GM21360 (cell line): ENCODE data around the gene INSIG1.

Source experiments
- ATAC-seq: cut with Tn5 transposase; IDR thresholded peaks from one replicate; pipeline ENCODE4 v1.9.1; 2021; ENCODE audit warnings: mild to moderate bottlenecking, moderate library complexity; ENCODE audit not compliant: unreplicated experiment

INSIG1 gene

GRCh38 chr7:155297517-155298287 is at the start of gene INSIG1:
TSS of gene INSIG1 (plus strand) at chr7:155297878. CDS start at chr7:155298286, 408 bp downstream.
- peak; percentile 62 for ATAC-seq

DNA sequence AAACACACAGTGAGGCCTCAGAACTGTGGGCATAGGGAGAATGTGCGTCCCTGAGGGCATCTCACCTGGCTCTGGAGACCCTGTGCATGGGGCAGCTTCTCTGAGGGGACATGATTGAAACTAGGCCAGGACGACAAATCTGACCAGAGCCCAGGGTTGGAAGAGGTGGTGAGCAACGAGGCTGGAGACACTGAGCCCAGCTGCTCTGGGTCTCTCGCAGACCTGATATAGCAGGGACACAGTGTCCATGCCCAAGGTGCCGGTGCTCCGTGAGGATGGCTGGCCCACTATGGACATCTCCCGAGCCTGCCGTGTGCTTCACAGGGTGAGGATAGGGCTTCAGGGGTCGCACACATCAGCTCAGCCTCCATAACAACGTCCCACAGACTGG is 49.3 kb upstream of the INSIG1 start:
- no peak for ATAC-seq

- no peak for ATAC-seq
These were observed 45.8 kb upstream of the INSIG1 start for GRCh38 chr7:155251831-155252230.

DNA sequence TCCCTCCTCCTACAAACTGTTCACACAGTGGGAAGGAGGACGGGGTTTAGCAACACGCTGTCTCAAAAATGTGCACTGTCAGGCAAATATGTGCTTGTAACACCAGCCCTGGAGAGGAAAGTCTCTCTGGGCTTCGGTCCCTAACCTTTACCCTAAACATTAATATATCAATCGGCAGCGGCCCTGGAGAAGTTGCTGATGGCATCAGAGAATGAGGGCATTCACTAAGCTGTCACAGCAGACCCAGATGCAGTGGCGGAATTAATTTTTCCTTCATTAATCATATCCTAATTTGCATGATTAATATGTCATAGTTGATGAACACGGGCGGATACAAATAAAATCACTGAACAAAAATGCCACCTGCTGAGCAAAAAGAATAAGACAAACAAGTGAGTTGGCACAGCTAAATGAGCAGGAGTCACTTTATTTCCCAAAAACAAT is 45.2 kb upstream of the INSIG1 start:
- ATAC-seq, result no peak

DNA sequence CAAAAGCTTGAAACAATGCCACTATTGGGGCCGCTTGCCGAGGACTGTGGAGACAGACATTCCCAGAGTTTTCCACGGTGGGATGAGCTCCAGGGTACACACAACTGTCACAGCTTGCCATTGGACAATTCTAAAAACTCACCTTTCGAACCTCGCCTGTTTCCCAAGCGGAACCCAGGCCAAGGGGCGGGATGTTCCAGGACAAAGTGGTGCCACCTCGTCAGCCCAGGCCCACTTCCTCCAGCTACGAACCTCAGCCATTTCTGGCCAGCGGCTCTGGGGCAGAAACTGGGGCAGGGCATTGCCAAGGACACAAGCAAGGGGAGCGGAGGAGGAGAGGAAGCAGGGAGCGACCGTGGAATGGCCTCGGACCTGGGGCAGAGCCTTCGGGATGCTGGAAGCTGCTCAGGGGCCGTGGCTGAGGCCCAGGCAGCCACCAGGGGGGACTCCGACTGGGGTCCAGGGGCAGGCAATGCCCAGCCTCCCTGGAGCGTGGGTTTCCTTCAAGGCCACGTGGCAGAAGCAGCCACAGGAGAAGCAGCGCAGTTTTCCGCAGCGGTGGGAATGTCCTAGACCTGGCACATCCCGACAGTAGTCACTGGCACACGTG is 44.7 kb upstream of the INSIG1 start:
- ATAC-seq, result no peak

GRCh38 chr7:155254018-155254417 is 43.7 kb upstream of the INSIG1 start:
- no peak for ATAC-seq

DNA sequence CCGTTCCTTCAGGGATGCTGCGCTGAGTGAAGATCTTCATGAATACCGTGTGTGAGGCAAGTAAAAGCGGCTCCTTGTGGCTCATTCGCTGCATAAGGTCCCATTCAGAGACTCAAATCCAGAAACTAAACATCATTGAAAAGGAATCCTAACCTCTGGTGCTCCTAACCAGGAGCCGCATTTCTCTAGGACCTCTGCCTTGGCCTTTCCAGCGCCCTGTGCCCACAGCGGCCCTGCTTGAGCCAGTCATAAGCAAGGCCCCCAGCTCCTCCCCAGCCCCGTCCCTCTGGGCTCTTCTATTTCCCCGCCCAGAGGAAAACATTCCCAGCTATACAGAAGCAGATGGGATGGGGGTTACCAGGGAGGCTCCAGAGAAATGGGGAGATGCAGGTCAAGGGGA is 42.6 kb upstream of the INSIG1 start:
- ATAC-seq, result no peak

- no peak for ATAC-seq
These were observed 42.1 kb upstream of the INSIG1 start for GRCh38 chr7:155255621-155256020.

DNA sequence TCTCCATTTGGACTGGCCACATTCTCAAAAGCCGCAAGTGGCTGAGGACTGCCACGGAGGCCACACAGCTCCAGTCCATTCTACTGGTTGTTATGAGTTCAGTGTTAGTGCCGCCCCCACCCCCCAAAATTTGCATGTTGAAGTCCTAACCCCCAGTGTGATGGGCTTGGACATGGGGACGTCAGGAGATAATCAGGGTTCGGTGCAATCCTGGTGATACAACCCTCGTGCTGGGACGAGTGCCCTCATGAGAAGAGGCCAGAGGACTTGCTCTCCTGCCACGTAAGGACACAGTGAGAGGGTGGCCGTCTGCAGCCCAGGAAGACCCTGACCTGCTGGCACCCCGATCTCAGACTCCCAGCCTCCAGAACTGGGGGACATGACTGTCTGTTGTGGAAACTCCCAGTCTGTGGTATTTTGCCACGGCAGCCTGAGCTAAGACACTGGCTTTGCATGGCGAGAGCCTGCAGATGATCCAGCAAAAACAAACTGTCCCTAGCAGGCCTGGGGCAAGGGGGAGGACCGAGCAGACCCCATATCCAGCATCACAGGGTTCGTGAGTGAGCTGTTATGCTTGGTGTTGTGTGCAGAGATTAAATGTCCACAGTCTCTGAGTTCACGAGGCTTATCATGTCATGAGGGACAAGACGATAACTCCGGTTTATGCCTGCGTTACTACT is 41.5 kb upstream of the INSIG1 start:
- ATAC-seq, result no peak

DNA sequence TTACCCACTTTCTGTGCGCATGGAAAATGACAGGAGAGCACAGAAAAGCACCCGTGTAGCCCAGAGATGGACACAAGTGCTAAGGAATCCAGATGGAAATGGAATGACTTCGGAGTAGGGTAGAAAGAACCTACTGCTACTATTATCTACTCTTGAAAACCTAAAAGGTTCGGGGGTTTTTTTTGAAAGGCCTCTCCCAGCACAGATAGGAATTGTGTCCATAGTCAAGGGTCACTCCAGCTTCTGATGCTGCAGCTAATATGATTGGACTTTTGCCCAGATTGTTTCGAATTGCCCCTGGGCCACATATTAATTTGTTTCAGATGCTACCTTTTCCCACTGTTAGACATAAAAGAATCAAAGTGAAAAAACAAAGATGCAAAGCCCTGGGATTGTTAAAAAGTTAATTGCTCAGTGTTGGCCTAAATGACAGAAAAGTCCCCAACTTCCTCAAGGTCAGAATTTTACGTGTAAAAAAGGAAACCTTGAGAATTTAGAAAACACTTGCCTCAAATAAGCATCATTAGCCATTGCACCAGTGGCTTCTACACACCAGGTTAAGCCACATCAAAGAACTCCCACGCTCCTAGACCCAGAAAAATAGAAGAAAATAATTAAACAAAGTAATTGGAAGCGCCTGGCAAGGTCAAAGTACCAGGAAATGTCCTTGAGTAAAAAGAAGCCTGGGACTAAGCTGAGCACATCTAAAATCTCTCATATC is 40.8 kb upstream of the INSIG1 start:
- ATAC-seq, result no peak

- no peak for ATAC-seq
These were observed 40.0 kb upstream of the INSIG1 start for GRCh38 chr7:155257482-155258225.

GRCh38 chr7:155258226-155258560 is 39.5 kb upstream of the INSIG1 start:
- no peak for ATAC-seq

DNA sequence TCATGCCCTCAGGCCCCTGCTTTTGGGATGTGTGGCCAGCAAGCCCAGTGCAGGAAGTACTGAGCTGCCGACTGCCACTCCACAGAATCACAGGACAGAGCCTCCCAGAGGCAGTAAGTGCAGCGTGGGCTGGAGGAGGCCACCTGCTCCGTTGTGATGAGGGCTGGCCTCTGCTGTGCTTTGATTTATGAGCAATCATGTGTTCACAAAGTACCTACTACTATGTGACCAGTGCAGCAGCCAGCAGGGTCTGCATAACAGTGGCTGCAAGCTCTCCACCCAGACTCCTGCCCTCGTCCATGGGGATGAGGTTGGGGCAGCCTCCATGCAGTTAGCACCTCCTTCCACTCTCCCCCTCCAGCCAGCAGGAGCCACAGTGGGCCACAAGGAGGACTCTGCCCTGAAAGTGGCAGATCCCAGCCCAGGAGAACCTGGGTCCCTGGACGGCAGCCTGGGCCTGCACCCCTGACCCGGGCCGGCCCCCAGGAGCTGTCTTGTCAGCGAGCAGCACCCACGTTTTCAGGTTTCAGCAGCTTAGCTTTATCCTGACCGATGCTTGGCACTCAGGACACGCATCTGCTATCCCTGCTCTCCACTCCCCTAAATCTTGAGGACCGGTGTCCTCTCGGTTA is 37.7 kb upstream of the INSIG1 start:
- no peak for ATAC-seq

- ATAC-seq, result no peak
These were observed 37.2 kb upstream of the INSIG1 start for GRCh38 chr7:155260498-155260872.

DNA sequence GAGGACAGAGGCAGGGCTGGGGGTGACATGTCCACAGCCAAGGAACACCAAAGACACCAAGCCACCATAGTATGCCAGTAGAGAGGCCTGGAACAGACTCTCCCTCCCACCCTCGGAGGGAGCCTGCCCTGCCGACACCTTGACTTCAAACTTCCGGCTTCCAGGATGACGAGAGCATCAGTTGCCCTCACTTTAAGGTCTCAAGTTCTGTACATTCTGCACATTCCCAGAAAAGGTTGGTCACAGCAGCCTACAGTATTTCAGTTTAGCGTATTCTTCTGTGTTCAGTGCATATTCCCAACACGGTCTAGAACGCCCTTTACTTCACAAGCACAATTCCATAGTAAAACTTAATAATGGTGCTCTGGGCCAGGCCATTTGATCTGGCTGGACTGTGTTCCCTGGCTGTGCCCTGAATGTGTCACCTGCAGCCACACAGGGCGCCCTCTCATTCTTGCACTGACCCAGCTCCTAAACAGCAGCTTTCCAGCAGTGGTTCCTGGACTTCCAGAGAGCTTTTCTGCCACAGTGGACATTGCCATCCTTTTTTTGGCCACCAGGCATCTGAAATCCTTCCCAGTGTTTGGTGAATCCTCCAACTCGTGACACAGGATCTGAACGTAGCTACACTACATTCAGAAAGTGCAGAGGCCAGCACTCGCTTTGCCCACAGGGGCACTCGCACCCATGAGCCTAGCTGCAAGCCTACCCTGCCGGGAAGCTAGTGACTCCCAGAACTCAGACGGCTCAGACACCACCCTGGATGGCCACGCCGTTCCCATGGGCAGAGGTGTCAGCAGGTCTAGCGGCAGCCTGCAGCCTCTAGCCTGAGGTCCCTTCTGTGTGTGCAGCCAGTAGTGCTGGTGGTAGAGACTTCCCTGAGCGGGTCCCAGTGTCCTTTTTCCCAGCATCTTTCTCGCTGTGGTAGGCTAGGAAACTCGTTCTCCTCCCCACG is 36.4 kb upstream of the INSIG1 start:
- no peak for ATAC-seq

DNA sequence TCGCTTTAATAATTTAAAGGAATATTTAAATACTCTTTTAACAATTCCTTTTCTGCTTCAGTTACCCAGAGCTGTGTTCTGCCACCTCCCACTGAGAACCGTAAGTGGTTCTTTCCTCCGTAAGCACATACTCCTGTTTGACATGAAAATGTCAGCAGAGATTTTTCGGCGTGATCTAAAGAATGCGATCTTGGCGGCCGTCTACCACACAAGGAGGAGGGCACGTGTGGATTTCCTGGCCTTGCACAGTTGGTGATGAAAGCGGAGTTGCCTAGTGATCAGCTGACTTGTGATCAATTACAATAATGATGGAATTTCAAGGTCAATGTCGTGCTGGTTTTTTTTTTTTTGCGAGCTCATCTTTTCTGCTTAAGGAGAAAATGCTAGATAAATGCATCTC is 35.6 kb upstream of the INSIG1 start:
- no peak for ATAC-seq

DNA sequence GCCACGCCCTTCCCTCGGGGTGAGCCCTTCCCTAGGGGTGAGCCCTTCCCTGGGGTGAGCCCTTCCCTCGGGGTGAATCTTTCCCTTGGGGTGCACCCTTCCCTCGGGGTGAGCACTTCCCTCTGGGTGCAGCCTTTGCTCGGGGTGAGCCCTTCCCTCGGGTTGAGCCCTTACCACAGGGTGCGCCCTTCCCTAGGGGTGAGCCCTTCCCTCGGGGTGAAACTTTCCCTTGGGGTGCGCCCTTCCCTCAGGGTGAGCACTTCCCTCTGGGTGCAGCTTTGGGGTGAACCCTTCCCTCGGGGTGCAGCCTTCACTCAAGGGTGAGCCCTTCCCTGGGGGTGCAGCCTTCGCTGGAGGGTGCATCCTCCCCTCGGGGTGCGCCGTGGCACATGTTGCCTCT is 34.6 kb upstream of the INSIG1 start:
- ATAC-seq, result no peak

DNA sequence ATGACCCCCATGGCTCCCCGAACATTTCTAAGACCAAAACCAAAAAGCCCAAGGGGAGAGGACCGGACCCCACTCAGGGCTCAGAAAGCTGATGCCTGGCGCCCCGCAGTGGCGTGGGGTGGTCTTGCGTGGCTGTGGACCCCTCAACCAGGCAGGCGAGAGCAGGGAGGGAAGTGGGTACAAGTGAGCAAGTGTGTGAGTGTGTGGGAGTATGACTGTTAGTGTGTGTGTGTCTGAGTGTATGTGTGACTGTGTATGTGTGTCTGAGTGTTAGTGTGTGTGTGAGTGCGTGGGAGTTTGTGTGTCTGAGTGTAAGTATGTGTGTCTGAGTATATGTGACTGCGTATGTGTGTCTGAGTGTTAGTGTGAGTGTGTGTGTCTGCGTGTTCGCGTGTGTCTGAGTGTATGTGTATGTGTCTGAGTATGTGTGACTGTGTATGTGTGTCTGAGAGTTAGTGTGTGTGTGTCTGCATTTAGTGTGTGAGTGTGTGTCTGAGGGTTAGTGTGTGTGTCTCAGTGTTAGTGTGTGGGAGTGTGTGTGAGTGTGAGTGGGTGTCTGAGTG is 34.0 kb upstream of the INSIG1 start:
- no peak for ATAC-seq

DNA sequence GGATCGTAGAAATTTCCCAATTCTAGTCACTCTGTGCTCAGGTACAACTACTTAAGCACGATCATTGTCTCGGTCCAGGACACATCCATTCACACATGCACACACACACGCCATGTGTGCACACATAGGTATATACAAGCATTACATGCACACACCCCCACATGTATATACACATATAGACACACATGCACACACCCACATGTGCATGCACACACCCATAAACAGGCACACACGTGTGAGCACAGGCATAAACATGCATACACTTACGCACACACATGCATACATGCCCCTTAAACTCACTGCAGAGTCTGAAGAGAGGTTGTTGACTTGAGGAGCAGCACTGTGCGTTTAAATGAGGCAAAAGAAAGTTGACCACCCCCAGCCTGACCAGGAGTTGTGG is 32.5 kb upstream of the INSIG1 start:
- ATAC-seq, result no peak
